ENCODE results near the gene TRIM2. TPM values are rescaled to one million over a fixed set of nuclear protein-coding genes. Genes with fewer than 3 reads are reported as not detected.

TRIM2 gene
- polyA plus RNA-seq, 1 donor (not counting 4 experiments of a cell fraction or from before 2014, with no cell fraction given): 10.6 TPM

DNA sequence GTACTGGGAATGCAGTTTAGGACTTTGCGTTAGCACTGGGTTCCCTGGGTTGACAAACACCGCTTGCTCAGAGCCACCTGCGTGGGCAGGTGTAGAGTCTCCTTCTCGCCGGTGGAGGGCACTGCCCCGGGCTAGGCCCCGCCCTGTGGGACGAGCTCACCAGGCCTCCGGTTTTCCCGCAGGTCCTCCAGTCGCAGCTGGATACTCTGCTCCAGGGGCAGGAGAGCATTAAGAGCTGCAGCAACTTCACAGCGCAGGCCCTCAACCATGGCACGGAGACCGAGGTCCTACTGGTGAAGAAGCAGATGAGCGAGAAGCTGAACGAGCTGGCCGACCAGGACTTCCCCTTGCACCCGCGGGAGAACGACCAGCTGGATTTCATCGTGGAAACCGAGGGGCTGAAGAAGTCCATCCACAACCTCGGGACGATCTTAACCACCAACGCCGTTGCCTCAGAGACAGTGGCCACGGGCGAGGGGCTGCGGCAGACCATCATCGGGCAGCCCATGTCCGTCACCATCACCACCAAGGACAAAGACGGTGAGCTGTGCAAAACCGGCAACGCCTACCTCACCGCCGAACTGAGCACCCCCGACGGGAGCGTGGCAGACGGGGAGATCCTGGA lies 91.0 kb downstream of the TRIM2 start:
- H3K36me3 ChIP-seq (ENCODE audit: control insufficient read depth in 2 of 2, extremely low read depth in 1 of 2, insufficient read depth in 2 of 2, low read length in 2 of 2): peaks cover 0 to 4% of the 10 kb centered on the region in 2 experiments
- peak overlapping the region; percentile 58 for H2AFZ ChIP-seq (ENCODE audit: control insufficient read depth, low read length)
- no peaks in the 10 kb centered on the region for H4K20me1 ChIP-seq (ENCODE audit: control insufficient read depth, extremely low read depth, insufficient read depth, low read length)
- H3K9ac ChIP-seq (ENCODE audit: control insufficient read depth, extremely low read depth, insufficient read depth, low read length): peak overlapping the region; percentile 39
- no peaks in the 10 kb centered on the region for H3K27me3 ChIP-seq (ENCODE audit: control insufficient read depth, extremely low read depth, insufficient read depth, low read length)
- DNase-seq (ENCODE audit: low read depth, low spot score): peak; percentile 9
- peak overlapping the region; percentile 2 to 46 (median 40) for H3K4me3 ChIP-seq (ENCODE audit: control insufficient read depth in 2 of 3, extremely low read depth in 1 of 3, insufficient read depth in 2 of 3, low read depth in 1 of 3, low read length in 3 of 3)
- no peak for TF ChIP-seq EZH2 (IDR thresholded peaks at IDR 0.05; ENCODE audit: low read length)
- TF ChIP-seq, protein P1, sequence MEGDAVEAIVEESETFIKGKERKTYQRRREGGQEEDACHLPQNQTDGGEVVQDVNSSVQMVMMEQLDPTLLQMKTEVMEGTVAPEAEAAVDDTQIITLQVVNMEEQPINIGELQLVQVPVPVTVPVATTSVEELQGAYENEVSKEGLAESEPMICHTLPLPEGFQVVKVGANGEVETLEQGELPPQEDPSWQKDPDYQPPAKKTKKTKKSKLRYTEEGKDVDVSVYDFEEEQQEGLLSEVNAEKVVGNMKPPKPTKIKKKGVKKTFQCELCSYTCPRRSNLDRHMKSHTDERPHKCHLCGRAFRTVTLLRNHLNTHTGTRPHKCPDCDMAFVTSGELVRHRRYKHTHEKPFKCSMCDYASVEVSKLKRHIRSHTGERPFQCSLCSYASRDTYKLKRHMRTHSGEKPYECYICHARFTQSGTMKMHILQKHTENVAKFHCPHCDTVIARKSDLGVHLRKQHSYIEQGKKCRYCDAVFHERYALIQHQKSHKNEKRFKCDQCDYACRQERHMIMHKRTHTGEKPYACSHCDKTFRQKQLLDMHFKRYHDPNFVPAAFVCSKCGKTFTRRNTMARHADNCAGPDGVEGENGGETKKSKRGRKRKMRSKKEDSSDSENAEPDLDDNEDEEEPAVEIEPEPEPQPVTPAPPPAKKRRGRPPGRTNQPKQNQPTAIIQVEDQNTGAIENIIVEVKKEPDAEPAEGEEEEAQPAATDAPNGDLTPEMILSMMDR (optimal IDR thresholded peaks at IDR 0.05 in 1 of 3, IDR thresholded peaks at IDR 0.05 in 1 of 3, conservative IDR thresholded peaks at IDR 0.05 in 1 of 3; ENCODE audit: extremely low read depth in 1 of 3, insufficient read depth in 2 of 3, low read length in 3 of 3): peak; percentile 33 to 53 (median 37)
- peaks cover 2% of the 10 kb centered on the region for H3K9me3 ChIP-seq (ENCODE audit: control insufficient read depth, low read depth, low read length)
- peak overlapping the region; percentile 81 for H3K4me2 ChIP-seq (ENCODE audit: control insufficient read depth, extremely low read depth, insufficient read depth, low read depth, low read length)
- no peaks in the 10 kb centered on the region for H3K79me2 ChIP-seq (ENCODE audit: control insufficient read depth, insufficient read depth, low read length)
- FAIRE-seq: no peak
- peaks cover 33% of the 10 kb centered on the region for H3K4me1 ChIP-seq (ENCODE audit: control insufficient read depth, extremely low read depth, insufficient read depth, low read length)
- dilution Hi-C loops (cut with MboI; ENCODE audit: extremely low pct_ligation_motif_present, low sequenced_read_pairs): no loop called here
- H3K9me1 ChIP-seq (ENCODE audit: control insufficient read depth, extremely low read depth, insufficient read depth, low read length): no peaks in the 10 kb centered on the region
- peak overlapping the region; percentile 50 for H3K27ac ChIP-seq (ENCODE audit: control insufficient read depth, insufficient read depth, low read length)

DNA sequence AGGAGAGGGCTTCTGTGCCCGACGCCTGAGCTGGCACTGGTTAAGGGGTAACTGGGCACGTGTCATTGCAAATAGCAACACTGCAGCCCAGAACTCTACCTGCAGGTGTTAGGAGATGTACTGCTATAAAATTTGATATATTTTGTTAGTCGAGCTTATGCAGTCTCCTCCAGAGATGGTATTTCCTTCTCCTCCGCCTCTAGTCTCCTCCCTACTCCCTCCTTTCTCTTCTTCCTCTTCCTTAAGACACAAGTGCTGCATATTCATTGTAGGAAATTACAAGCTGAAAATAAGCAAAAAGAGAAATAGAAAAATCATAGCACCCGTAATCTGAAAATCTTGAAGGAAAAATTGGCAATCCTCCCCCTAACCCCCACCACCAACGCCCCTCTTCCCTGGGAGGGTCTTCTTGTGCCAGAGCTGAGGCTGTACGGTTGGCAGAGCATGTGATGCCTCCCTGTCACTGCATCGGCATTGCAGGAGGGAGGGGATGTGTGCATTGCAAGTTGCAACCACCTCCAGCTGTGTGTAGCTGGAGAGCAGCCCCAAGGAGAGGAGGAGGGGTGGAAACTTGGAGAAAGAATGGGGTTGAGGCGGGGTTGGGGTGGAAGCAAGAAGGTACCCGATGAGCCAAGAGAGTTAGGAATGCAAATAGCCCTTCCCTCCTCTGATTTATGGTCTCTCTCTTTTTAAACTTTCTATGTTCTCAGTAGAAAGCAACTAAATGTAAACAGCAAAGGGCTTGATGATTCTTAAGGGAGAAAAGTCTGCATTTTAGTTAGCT lies 92.0 kb downstream of the TRIM2 start:
- H4K20me1 ChIP-seq (ENCODE audit: control insufficient read depth, extremely low read depth, insufficient read depth, low read length): no peaks in the 10 kb centered on the region
- no peak overlapping the region for H3K27ac ChIP-seq (ENCODE audit: control insufficient read depth, insufficient read depth, low read length)
- peak; percentile 68 for FAIRE-seq
- peaks cover 0 to 4% of the 10 kb centered on the region in 2 experiments for H3K36me3 ChIP-seq (ENCODE audit: control insufficient read depth in 2 of 2, extremely low read depth in 1 of 2, insufficient read depth in 2 of 2, low read length in 2 of 2)
- H3K4me1 ChIP-seq (ENCODE audit: control insufficient read depth, extremely low read depth, insufficient read depth, low read length): peaks cover 33% of the 10 kb centered on the region
- H3K79me2 ChIP-seq (ENCODE audit: control insufficient read depth, insufficient read depth, low read length): no peaks in the 10 kb centered on the region
- H3K4me2 ChIP-seq (ENCODE audit: control insufficient read depth, extremely low read depth, insufficient read depth, low read depth, low read length): peak overlapping the region; percentile 22
- TF ChIP-seq, protein P1 (optimal IDR thresholded peaks at IDR 0.05 in 1 of 3, IDR thresholded peaks at IDR 0.05 in 1 of 3, conservative IDR thresholded peaks at IDR 0.05 in 1 of 3; ENCODE audit: extremely low read depth in 1 of 3, insufficient read depth in 2 of 3, low read length in 3 of 3): no peak
- no peak for TF ChIP-seq EZH2 (IDR thresholded peaks at IDR 0.05; ENCODE audit: low read length)
- H3K27me3 ChIP-seq (ENCODE audit: control insufficient read depth, extremely low read depth, insufficient read depth, low read length): no peaks in the 10 kb centered on the region
- peak overlapping the region in 1 of 3 experiments; percentile 5 for H3K4me3 ChIP-seq (ENCODE audit: control insufficient read depth in 2 of 3, extremely low read depth in 1 of 3, insufficient read depth in 2 of 3, low read depth in 1 of 3, low read length in 3 of 3)
- peak overlapping the region; percentile 12 for H2AFZ ChIP-seq (ENCODE audit: control insufficient read depth, low read length)
- peak; percentile 9 for DNase-seq (ENCODE audit: low read depth, low spot score)
- peaks cover 2% of the 10 kb centered on the region for H3K9me3 ChIP-seq (ENCODE audit: control insufficient read depth, low read depth, low read length)
- dilution Hi-C loops (cut with MboI; ENCODE audit: extremely low pct_ligation_motif_present, low sequenced_read_pairs): no loop called here
- no peak overlapping the region for H3K9ac ChIP-seq (ENCODE audit: control insufficient read depth, extremely low read depth, insufficient read depth, low read length)
- H3K9me1 ChIP-seq (ENCODE audit: control insufficient read depth, extremely low read depth, insufficient read depth, low read length): no peaks in the 10 kb centered on the region
